Loucy (cell line): Measurements from ENCODE around the gene USP11.

Source experiments
- H2AFZ ChIP-seq: fragments of 200-600 bp; sonication (generic); 2 replicates; pipeline ENCODE4 v1.6.0; 2016; ENCODE audit warnings: antibody characterized with exemption, mild to moderate bottlenecking, low read length, moderate library complexity
- H3F3A ChIP-seq: fragments of 200-600 bp; 2 replicates; pipeline ENCODE4 v1.6.0; 2016; ENCODE audit warnings: antibody characterized with exemption, low read depth, mild to moderate bottlenecking
- H3K27me3 ChIP-seq: fragments of 200-600 bp; sonication (generic); 2 replicates; pipeline ENCODE4 v1.6.1; 2014; ENCODE audit warnings: low read length, mild to moderate bottlenecking; ENCODE audit not compliant: insufficient read depth, poor library complexity, severe bottlenecking
- H3K36me3 ChIP-seq: fragments of 200-600 bp; sonication (generic); 2 replicates; pipeline ENCODE4 v1.6.1; 2016; ENCODE audit warnings: low read length; ENCODE audit not compliant: insufficient read depth
- H3K4me1 ChIP-seq: fragments of 200-600 bp; sonication (generic); 2 replicates; pipeline ENCODE4 v1.5.1; 2014; ENCODE audit warnings: low read length, mild to moderate bottlenecking; ENCODE audit not compliant: insufficient read depth, poor library complexity, severe bottlenecking
- H3K4me2 ChIP-seq: fragments of 200-600 bp; sonication (generic); 2 replicates; pipeline ENCODE4 v1.6.0; 2014; ENCODE audit warnings: antibody characterized with exemption, low read length, low read depth, mild to moderate bottlenecking; ENCODE audit not compliant: poor library complexity, severe bottlenecking
- H3K4me3 ChIP-seq: fragments of 200-600 bp; sonication (generic); 2 replicates; pipeline ENCODE4 v1.5.1; 2014; ENCODE audit warnings: low read length, mild to moderate bottlenecking, mixed read lengths; ENCODE audit not compliant: poor library complexity, severe bottlenecking
- H3K79me2 ChIP-seq: fragments of 200-600 bp; sonication (generic); 2 replicates; pipeline ENCODE4 v1.6.1; 2014; ENCODE audit warnings: low read length; ENCODE audit not compliant: insufficient read depth
- H3K9ac ChIP-seq: fragments of 200-600 bp; sonication (generic); 2 replicates; pipeline ENCODE4 v1.6.0; 2014; ENCODE audit warnings: mild to moderate bottlenecking, low read depth, low read length, moderate library complexity; ENCODE audit not compliant: poor library complexity, severe bottlenecking
- H3K9me2 ChIP-seq: fragments of 200-600 bp; sonication (generic); replicated peaks from 2 replicates; pipeline ENCODE4 v1.6.1; 2016; ENCODE audit warnings: low read depth, low read length, mixed read lengths
- H3K9me3 ChIP-seq: fragments of 200-600 bp; sonication (generic); 2 replicates; pipeline ENCODE4 v1.6.1; 2014; ENCODE audit warnings: mild to moderate bottlenecking, antibody characterized with exemption, low read length, low read depth; ENCODE audit not compliant: insufficient read depth
- H4K20me1 ChIP-seq: fragments of 200-600 bp; sonication (generic); 2 replicates; pipeline ENCODE4 v1.6.0; 2014; ENCODE audit warnings: antibody characterized with exemption, low read length, mild to moderate bottlenecking; ENCODE audit not compliant: insufficient read depth, poor library complexity, severe bottlenecking
- EZH2phosphoT487 ChIP-seq: fragments of 200-600 bp; IDR thresholded peaks from 2 replicates; pipeline ENCODE4 v1.6.1; 2018; ENCODE audit warnings: antibody characterized with exemption, mild to moderate bottlenecking, moderate library complexity, borderline replicate concordance
- TF ChIP-seq, protein P1 (sequence below): fragments of 200-600 bp; sonication (generic); conservative IDR thresholded peaks from 2 replicates; pipeline ENCODE4 v1.5.1; 2014; ENCODE audit warnings: mild to moderate bottlenecking, antibody characterized with exemption, low read length

Gene USP11

DNA sequence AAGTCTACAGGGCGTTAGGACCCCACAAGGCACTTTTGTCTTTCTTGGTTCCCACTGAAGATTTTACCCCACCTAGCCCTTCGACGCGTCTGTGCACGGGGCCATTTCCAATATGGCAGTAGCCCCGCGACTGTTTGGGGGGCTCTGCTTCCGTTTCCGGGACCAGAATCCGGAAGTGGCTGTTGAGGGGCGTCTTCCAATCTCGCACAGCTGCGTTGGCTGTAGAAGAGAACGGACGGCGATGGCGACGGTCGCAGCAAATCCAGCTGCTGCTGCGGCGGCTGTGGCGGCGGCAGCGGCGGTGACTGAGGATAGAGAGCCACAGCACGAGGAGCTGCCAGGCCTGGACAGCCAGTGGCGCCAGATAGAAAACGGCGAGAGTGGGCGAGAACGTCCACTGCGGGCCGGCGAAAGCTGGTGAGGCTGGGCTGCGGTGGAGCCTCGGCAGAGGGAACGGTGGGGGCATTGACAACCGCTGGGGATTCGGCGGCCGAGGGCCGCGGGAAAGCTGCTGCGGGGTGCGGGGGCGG, at the start of gene USP11:
TSS of gene USP11 (plus strand) at position 207 of the 530 bp plus-strand sequence. CDS start at position 242, 35 bp downstream.
- Histone ChIP-seq H3K9me2 (no peaks in the 10 kb centered on the region), H3K9ac (peak within 1 kb of the TSS; percentile 87), H3K4me1 (peaks cover 18% of the 10 kb centered on the region), H3K9me3 (no peaks in the 10 kb centered on the region), H2AFZ (peak within 1 kb of the TSS; percentile 77), H3K79me2 (peaks cover 52% of the 10 kb centered on the region), H3K4me3 (peak within 1 kb of the TSS; percentile 83), H3F3A (no peaks in the 10 kb centered on the region), H3K27me3 (no peaks in the 10 kb centered on the region), H3K4me2 (peak within 1 kb of the TSS; percentile 84), H4K20me1 (peaks cover 32% of the 10 kb centered on the region), H3K36me3 (peaks cover 11% of the 10 kb centered on the region; the same call in 1 of the 2 replicates)
- TF ChIP-seq, protein P1, sequence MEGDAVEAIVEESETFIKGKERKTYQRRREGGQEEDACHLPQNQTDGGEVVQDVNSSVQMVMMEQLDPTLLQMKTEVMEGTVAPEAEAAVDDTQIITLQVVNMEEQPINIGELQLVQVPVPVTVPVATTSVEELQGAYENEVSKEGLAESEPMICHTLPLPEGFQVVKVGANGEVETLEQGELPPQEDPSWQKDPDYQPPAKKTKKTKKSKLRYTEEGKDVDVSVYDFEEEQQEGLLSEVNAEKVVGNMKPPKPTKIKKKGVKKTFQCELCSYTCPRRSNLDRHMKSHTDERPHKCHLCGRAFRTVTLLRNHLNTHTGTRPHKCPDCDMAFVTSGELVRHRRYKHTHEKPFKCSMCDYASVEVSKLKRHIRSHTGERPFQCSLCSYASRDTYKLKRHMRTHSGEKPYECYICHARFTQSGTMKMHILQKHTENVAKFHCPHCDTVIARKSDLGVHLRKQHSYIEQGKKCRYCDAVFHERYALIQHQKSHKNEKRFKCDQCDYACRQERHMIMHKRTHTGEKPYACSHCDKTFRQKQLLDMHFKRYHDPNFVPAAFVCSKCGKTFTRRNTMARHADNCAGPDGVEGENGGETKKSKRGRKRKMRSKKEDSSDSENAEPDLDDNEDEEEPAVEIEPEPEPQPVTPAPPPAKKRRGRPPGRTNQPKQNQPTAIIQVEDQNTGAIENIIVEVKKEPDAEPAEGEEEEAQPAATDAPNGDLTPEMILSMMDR: no peak
- TF ChIP-seq EZH2phosphoT487: no peak

GRCh38 chrX:47184486-47184885, 48.3 kb upstream of the USP11 start:
- H3K36me3 ChIP-seq: peaks cover 49% of the 10 kb centered on the region; the same call in 1 of the 2 replicates
- no peak overlapping the region for H3K4me3 ChIP-seq
- no peaks in the 10 kb centered on the region for H3K9me3 ChIP-seq
- H2AFZ ChIP-seq: no peak overlapping the region
- H3F3A ChIP-seq: no peaks in the 10 kb centered on the region
- H3K9me2 ChIP-seq: no peaks in the 10 kb centered on the region
- no peaks in the 10 kb centered on the region for H3K27me3 ChIP-seq
- H3K9ac ChIP-seq: no peak overlapping the region
- H3K79me2 ChIP-seq: no peaks in the 10 kb centered on the region
- H3K4me2 ChIP-seq: no peak overlapping the region
- H3K4me1 ChIP-seq: no peaks in the 10 kb centered on the region
- H4K20me1 ChIP-seq: no peaks in the 10 kb centered on the region
- no peak for TF ChIP-seq EZH2phosphoT487
- TF ChIP-seq, protein P1: no peak

DNA sequence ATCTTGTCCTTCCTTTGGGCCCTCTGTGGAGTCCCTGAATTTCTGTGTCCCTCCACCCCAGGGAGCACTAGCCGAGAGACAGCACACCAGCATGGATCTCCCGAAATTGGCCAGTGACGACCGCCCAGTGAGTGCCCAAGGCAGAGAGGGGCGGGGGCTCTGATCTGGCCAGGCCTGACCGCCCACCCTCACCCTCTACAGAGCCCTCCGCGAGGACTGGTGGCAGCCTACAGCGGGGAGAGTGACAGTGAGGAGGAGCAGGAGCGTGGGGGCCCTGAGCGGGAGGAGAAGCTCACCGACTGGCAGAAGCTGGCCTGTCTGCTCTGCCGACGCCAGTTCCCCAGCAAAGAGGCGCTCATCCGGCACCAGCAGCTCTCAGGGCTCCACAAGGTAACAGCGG, 47.6 kb upstream of the USP11 start:
- H2AFZ ChIP-seq: no peak overlapping the region
- no peaks in the 10 kb centered on the region for H4K20me1 ChIP-seq
- H3F3A ChIP-seq: no peaks in the 10 kb centered on the region
- no peaks in the 10 kb centered on the region for H3K9me3 ChIP-seq
- no peaks in the 10 kb centered on the region for H3K4me1 ChIP-seq
- no peak overlapping the region for H3K4me2 ChIP-seq
- H3K4me3 ChIP-seq: no peak overlapping the region
- no peaks in the 10 kb centered on the region for H3K79me2 ChIP-seq
- no peaks in the 10 kb centered on the region for H3K27me3 ChIP-seq
- no peaks in the 10 kb centered on the region for H3K9me2 ChIP-seq
- H3K36me3 ChIP-seq: peaks cover 47% of the 10 kb centered on the region; the same call in 1 of the 2 replicates
- H3K9ac ChIP-seq: no peak overlapping the region
- TF ChIP-seq, protein P1: no peak
- TF ChIP-seq EZH2phosphoT487: no peak
